GM19328 (cell line): ENCODE results near the gene STIM2.

Experiments
- ATAC-seq: cut with Tn5 transposase; IDR thresholded peaks from one replicate; pipeline ENCODE4 v1.9.1; 2021; ENCODE audit warnings: mild to moderate bottlenecking, moderate library complexity; ENCODE audit not compliant: unreplicated experiment

Gene STIM2

DNA sequence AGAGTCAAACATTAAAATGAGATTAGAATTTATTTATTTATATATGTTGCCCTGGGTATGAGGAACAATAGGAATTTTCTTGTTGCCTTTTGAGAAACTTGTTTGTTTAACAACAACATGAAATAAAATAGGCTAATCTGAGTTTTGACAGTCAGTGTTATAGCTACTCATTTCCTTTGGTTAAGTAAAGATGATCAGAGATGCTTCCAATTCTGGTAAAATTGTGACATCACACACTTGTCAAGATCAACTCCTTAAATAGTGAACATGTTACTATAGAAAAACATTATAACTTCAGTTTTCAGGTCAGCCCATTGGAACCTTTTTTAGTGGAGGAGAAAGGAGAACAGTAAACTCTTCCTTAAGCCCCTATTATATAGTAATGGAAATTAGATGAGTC lies 136.1 kb downstream of the STIM2 start:
- ATAC-seq: no peak

- ATAC-seq: no peak
These were observed 139.0 kb downstream of the STIM2 start for GRCh38 chr4:26999689-27000088.

DNA sequence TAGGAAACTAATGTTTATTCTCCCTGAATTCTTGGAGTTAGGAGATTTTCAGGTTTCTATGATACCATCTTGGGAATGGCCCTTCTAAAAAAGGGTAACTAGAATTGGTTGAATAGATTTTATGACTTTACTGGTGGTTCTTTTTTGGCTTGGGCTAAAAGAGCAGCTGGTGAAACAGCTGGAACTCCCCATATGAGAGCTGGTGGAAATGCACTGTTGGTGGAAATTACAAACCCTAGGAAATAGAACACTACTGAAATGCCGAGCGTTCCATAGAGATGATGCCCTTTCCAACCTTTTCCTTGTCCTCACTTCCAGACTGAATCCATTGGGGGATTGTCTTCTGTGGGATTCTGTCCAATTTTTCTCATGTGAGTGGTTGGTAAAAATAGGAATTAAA lies 139.5 kb downstream of the STIM2 start:
- ATAC-seq: no peak

GRCh38 chr4:27000820-27001219 lies 140.2 kb downstream of the STIM2 start:
- ATAC-seq: peak; percentile 81

DNA sequence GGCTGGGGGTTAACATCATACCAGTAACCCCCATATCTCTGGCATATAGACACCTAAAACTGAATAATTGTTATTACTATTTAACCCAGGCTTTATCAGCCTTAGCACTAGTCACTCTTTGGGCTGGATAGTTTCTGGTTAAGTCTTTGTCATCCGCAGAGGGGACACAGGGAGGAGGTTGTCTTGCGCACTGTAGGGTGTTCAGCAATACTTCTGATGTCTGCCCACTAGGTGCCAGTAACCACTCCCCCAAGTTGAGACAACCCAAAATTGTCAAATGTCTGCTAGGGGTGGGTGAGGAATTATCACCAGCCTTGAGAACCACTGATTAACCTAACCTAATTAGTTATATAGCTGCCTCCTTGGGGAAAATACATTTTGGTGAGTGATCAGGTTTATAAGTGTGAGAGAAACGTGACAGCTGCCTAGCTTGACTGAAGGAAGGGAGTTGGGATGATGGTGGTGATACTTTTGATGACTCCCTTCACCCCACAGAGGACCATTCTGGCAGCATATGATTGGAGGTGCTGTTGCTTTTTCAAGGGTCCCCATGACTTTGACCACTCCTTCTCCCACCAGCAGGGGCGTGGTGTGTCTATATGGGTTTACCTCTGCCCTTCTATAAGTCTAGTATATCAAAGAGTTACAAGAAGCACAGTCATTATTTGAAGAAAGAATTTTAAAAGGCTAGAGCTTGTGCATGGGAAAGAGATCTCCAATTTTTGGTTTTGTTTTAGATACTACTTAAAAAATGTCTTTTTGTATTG lies 140.9 kb downstream of the STIM2 start:
- no peak for ATAC-seq

- no peak for ATAC-seq
These were observed 143.0 kb downstream of the STIM2 start for GRCh38 chr4:27003642-27004113.

- no peak for ATAC-seq
These were observed 144.9 kb downstream of the STIM2 start for GRCh38 chr4:27005501-27005900.

DNA sequence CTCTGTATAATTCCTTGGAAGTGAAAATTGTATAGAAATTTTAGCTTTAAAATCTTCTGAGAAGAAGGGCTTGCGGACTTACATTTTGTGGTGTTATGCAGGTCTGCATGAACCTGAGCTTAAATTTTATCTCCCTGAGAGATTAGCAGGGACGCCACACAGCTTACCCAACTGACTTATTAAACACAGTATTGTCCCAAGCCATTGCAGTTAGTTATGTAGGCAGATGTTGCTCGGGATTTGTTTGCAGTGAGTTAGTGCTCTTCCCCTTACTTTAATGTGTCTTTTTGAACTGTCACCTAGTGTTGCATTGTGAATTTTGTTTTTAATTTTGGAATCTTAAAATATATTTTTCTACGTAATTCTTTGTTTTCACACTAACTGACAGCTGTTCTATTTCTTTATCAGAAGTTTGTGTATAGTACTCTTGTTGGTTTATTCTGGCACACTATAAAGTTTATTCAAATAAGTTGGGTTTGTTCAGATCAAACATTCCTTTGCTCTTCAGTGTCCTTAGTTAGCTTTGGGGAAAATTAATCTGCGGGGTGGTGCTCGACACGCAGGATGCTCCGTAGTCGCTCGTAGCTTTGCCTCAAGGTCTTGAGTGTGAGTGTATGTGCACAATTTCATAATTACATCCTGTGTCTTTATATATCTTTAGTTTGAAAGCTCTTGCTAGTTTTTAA lies 145.4 kb downstream of the STIM2 start:
- no peak for ATAC-seq

DNA sequence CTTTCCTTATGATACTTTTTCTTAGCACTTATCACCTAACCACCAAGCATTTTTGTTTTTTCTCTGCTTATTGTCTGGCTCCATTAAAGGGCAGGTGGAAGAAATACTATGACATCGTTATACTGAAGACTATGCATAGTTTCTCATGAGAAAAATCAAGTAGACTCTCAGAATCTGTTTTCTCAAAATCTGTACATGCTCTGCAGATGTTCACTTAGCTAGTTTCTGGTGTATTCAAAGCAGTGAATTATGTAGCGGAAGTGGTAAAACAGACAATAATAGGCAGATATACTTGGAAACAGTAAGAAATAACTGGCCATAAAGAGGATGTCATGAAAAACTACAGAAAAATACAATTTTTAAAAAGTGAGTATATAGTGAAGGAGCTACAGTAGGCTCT lies 146.0 kb downstream of the STIM2 start:
- ATAC-seq: peak; percentile 69

GRCh38 chr4:27007507-27007906 lies 146.9 kb downstream of the STIM2 start:
- no peak for ATAC-seq

GRCh38 chr4:27008679-27009078 lies 148.0 kb downstream of the STIM2 start:
- no peak for ATAC-seq

DNA sequence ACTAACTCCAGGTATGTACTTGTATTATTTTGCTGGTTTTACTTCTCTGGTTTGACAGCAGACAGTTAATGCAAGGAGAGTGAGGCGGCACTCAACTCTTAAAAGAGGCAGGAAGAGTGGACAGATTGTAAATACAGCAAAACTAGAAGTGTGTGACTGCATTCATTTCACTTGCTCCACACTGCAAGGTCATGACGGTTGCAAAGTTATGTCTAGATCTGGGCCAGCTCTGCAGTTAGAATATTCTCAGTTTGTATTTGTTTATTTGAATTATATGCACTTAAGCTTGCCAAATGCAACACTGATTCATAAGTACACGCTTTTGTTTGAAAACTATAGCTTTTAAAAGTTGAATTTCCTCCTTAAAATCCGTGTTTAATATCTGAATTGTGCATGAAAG lies 148.9 kb downstream of the STIM2 start:
- no peak for ATAC-seq

DNA sequence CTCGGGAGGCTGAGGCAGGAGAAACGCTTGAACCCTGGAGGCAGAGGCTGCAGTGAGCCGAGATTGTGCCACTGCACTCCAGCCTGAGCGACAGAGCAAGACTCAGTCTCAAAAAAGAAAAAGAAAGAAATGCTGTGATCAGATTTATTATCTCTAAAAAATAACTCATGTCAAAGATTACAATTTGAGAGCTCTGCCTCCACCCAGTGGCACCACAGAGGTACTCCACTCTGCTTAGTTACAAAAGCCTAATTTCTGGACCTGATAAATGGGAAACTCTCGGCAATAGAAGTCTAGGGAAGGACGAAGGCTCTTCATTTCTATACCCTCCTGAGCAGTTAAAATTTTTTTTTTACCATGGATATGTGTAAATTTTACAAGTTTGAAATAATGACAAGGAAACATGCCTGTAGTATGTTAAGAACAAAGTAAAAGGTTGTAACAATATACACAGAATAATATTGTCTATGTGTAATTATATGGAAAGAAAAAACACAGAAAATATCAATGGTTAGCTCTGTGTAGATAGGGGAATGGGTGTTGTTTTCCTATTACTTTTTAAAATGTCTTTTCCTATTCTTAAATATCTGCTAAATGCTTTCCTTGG lies 149.8 kb downstream of the STIM2 start:
- ATAC-seq: peak; percentile 48

DNA sequence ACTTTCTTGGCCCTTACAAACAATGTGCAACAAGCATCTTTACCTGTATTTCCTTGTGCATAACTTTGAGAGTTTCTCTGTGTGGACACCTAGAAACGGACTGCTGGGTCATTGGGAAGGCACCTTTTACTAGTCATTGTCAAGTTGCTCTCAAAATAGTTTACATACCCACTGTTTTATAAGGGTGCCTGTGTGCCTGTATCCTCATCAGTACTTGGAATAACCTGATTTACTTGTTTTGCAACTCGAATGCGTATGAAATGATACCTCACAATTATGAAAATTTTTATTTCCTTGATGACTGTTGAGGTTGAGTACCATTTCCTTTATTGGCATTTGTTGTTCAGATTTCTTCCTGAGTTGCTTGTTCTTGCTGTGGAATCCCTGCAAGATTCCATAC lies 150.8 kb downstream of the STIM2 start:
- ATAC-seq: no peak

- no peak for ATAC-seq
These were observed 152.4 kb downstream of the STIM2 start for GRCh38 chr4:27013012-27013411.

GRCh38 chr4:27016551-27016950 lies 155.9 kb downstream of the STIM2 start:
- no peak for ATAC-seq

DNA sequence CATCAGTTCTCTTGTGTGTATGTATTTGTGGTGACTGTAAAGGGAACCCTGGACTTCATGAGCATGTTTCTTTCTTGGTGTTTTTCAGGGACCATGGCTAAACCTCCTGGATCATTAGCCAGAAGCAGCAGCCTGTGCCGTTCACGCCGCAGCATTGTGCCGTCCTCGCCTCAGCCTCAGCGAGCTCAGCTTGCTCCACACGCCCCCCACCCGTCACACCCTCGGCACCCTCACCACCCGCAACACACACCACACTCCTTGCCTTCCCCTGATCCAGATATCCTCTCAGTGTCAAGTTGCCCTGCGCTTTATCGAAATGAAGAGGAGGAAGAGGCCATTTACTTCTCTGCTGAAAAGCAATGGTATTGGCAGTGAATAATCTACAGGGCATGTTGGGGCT lies 157.0 kb downstream of the STIM2 start:
- ATAC-seq: no peak

DNA sequence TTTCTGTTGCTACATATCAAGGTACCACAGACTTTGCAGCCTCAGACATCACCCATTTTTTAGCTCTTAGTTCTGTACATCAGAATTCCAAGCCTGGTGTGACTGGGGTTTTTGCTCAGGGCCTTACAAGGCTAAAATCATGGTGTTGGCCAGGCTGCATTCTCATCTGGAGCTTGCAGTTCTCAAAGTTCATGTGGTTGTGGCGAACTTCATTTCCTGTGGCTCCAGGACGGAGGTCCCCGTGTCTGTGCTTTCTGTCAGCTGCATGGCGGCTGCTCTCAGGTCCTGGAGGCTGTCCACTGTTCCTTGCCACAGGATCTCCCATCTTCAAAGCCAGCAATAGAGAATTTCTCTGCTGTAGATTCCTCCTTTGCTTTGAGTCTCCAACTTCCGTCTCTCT lies 157.4 kb downstream of the STIM2 start:
- no peak for ATAC-seq

GRCh38 chr4:27018910-27019309 lies 158.3 kb downstream of the STIM2 start:
- no peak for ATAC-seq

DNA sequence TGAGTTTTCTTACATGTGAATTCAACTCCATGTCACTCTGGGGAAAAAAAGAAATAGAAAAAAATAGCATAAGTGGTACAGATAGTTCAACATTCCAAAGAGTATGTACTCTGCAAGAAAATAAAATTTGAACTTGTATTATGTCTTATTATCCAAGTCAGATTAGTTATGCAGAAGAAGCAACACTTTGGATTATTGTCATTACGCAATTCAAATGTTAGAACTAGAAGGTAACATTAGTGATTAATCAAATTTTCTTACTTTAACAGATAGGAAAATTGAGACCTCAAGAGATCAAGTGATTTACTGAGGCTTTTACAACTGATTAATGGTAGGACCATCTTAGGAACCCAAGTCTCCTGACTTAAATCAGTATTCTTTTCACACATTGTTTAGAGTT lies 159.1 kb downstream of the STIM2 start:
- ATAC-seq: no peak

DNA sequence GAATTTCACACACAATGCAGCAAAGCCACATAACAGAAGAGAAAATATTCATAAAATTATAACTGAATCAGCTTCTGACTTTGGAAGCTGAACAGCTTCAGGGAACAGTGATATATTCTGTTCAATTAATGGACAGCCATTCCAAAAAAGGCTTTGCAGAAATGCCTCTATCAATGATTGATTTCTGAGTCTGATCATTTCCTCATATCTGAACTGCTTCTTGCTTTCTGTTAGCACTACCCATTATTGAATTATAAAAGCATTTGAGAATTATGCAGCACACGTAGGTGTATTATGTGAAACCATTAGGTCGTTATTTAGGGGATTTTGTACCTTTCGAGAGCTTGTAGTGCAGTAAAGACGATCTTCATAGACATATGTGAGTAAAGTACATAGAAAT lies 159.6 kb downstream of the STIM2 start:
- ATAC-seq: no peak

DNA sequence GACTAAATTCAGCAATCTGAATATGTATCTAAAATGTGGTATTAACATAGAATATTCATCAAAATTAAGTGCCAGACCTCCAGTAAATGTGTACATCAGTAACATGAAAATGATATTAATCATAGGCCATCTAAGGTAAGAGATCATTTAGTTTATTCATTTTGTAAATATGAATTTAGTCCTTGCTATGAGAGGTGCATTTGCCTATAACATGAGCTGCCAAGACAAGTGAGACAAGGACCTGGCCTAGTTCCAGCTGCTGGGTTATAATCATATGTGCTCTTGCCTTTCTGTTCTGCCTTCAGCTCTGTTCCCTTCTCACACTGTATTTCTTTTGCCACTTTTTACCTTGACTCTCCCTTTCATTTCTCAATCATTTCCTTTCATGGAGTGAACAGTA lies 160.0 kb downstream of the STIM2 start:
- ATAC-seq: no peak
